GM19468 (cell line): ENCODE data around the gene ZDHHC14.
A peak's percentile ranks its signal among the peaks of the same experiment; 100 is the strongest.
"Not testable (repeated sequence)": the region's sequence is repeated elsewhere in the genome, so short reads cannot be mapped to it uniquely, and the experiment has no call there.

Experiments used
- ATAC-seq: cut with Tn5 transposase; IDR thresholded peaks from one replicate; pipeline ENCODE4 v1.9.1; 2021; ENCODE audit warnings: mild to moderate bottlenecking, moderate library complexity, moderate number of reproducible peaks; ENCODE audit not compliant: unreplicated experiment; ENCODE audit errors: extremely low read depth

ZDHHC14 gene

GRCh38 chr6:157379656-157380457 is 1.1 kb upstream of the ZDHHC14 start:
- ATAC-seq, result peak; percentile 33

GRCh38 chr6:157380458-157380778 is 572 bp upstream of the ZDHHC14 start:
- no peak for ATAC-seq

GRCh38 chr6:157381631-157382621 is 936 bp downstream of the ZDHHC14 start:
- no peak for ATAC-seq

GRCh38 chr6:157382821-157383220 is 1.8 kb downstream of the ZDHHC14 start:
- ATAC-seq, result no peak

- no peak for ATAC-seq
These were observed 2.5 kb downstream of the ZDHHC14 start for GRCh38 chr6:157383471-157383870.

- ATAC-seq, result not testable (repeated sequence)
These were observed 4.0 kb downstream of the ZDHHC14 start for GRCh38 chr6:157384962-157385361.

- ATAC-seq, result no peak
These were observed 4.5 kb downstream of the ZDHHC14 start for GRCh38 chr6:157385482-157385881.

- ATAC-seq, result no peak
These were observed 5.0 kb downstream of the ZDHHC14 start for GRCh38 chr6:157386023-157386422.

GRCh38 chr6:157386454-157386853 is 5.5 kb downstream of the ZDHHC14 start:
- no peak for ATAC-seq

- no peak for ATAC-seq
These were observed 7.9 kb downstream of the ZDHHC14 start for GRCh38 chr6:157388924-157389323.

- ATAC-seq, result no peak
These were observed 9.5 kb downstream of the ZDHHC14 start for GRCh38 chr6:157390273-157391060.

GRCh38 chr6:157392927-157393668 is 12.1 kb downstream of the ZDHHC14 start:
- ATAC-seq, result no peak

GRCh38 chr6:157393669-157394327 is 12.8 kb downstream of the ZDHHC14 start:
- ATAC-seq, result no peak

- ATAC-seq, result not testable (repeated sequence)
These were observed 14.2 kb downstream of the ZDHHC14 start for GRCh38 chr6:157395199-157395598.

GRCh38 chr6:157396026-157396425 is 15.0 kb downstream of the ZDHHC14 start:
- no peak for ATAC-seq

GRCh38 chr6:157397660-157398059 is 16.7 kb downstream of the ZDHHC14 start:
- no peak for ATAC-seq

- no peak for ATAC-seq
These were observed 17.2 kb downstream of the ZDHHC14 start for GRCh38 chr6:157398151-157398550.

- ATAC-seq, result no peak
These were observed 19.7 kb downstream of the ZDHHC14 start for GRCh38 chr6:157400676-157401075.

GRCh38 chr6:157401734-157402338 is 20.8 kb downstream of the ZDHHC14 start:
- ATAC-seq, result no peak
